Gastrocnemius medialis (tissue), 4 donors: ENCODE measurements around the gene EYS. TPM values are rescaled to one million over a fixed set of nuclear protein-coding genes. Genes with fewer than 3 reads are reported as not detected.
"Not testable (repeated sequence)": the region's sequence is repeated elsewhere in the genome, so short reads cannot be mapped to it uniquely, and the experiment has no call there.

Experiments
- ATAC-seq, 2 donors: fragments of 150-250 bp; one replicate each; pipeline ENCODE4 v1.9.1; 2016
- DNase-seq, 2 donors: peaks; one replicate each; pipeline ENCODE4 v3.0.0-alpha.2; 2019
- H3K27ac ChIP-seq, 4 donors: fragments of 200-600 bp; sonication (generic); 1 replicate in 1 of 4; 2 replicates in 3 of 4; pipeline ENCODE4 v1.5.1; 2016 to 2018; ENCODE audit warnings: mild to moderate bottlenecking in 2 of 4, moderate library complexity in 1 of 4
- H3K27me3 ChIP-seq, 3 donors: fragments of 200-600 bp; sonication (generic) in 2 of 3; 1 replicate in 1 of 3; 2 replicates in 2 of 3; pipeline versions ENCODE4 v1.5.1 to v1.6.0; 2016 to 2019; ENCODE audit warnings: mild to moderate bottlenecking in 1 of 3, moderate library complexity in 1 of 3
- H3K36me3 ChIP-seq, 2 donors: fragments of 200-600 bp; sonication (generic) in 1 of 2; one replicate each; pipeline ENCODE4 v1.5.1; 2017 to 2018
- H3K4me1 ChIP-seq, 2 donors: fragments of 200-600 bp; sonication (generic) in 1 of 2; one replicate each; pipeline ENCODE4 v1.5.1; 2016 to 2017; ENCODE audit warnings: mild to moderate bottlenecking in 2 of 2
- H3K4me3 ChIP-seq, 4 donors: fragments of 200-600 bp; sonication (generic) in 3 of 4; 1 replicate in 1 of 4; 2 replicates in 3 of 4; pipeline ENCODE4 v1.5.1; 2016 to 2019; ENCODE audit warnings: mild to moderate bottlenecking in 2 of 4
- H3K9me3 ChIP-seq, 3 donors: fragments of 200-600 bp; sonication (generic) in 2 of 3; 1 replicate in 1 of 3; 2 replicates in 2 of 3; pipeline ENCODE4 v1.5.1; 2016 to 2019
- POLR2A ChIP-seq, 2 donors: fragments of 450-650 bp; IDR thresholded peaks; one replicate each; pipeline ENCODE4 v1.6.1; 2017; ENCODE audit warnings: antibody characterized with exemption in 2 of 2, mild to moderate bottlenecking in 2 of 2, moderate library complexity in 2 of 2
- in situ Hi-C, 4 donors: fragments of 200-750 bp; cut with MboI; loops; one replicate each; pipeline versions ENCODE4 v1.15.0 to v1.8.0; 2017; ENCODE audit warnings: low sequenced_read_pairs in 4 of 4
- intact Hi-C: fragments of 100-400 bp; cut with DNase I; formaldehyde crosslinking; loops from one replicate; pipeline ENCODE4 v1.15.1; 2023; ENCODE audit warnings: low total_unique reads
- total RNA-seq, 4 donors: library from RNA; depleted of rRNA; stranded (reverse); fragments of >200 nt; gene quantifications; one replicate each; pipeline versions ENCODE4 v1.1.0 to v1.2.3, GENCODE V29; 2016
- TF ChIP-seq, protein P1 (sequence below), 5 experiments: fragments of 450-650 bp in 3 of 5; fragments of 200-600 bp in 2 of 5; sonication (generic) in 2 of 5; IDR thresholded peaks in 4 of 5; conservative IDR thresholded peaks in 1 of 5; 1 replicate in 4 of 5; 2 replicates in 1 of 5; pipeline ENCODE4 v1.5.1; 2016 to 2019; ENCODE audit warnings: antibody characterized with exemption in 5 of 5, mild to moderate bottlenecking in 3 of 5, moderate library complexity in 3 of 5

Gene EYS
- total RNA-seq, 4 donors from 2014 or later = 0.20 TPM; not detected in 3

DNA sequence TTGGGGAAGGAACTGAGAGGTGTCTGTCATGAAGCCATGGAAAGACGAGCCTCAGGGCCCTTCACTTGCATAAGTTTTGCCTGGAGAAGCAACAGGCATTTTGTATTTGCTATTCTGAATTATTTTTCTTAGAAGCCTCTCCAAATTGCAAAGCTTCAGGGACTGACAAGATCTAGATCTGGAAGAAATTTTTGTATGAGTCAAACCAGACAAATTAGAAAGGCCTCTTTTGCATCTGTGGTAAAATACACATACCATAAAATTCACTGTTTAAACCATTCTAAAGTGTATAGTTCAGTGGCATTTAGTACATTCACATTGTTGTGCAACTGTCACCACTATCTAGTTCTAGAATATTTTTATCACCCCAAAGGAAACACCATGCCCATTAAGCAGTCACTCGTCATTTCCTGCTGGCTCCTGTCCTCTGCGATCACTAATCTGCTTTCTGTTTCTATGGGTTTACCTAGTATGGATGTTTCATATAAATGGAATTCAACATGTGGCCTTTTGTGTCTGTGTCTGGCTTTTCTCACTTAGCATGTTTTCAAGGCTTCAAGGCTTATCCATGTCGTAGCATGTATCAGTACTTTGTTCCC lies 1802.3 kb downstream of the EYS start:
- H3K9me3 ChIP-seq = no peaks in the 10 kb centered on the region
- TF ChIP-seq POLR2A (IDR thresholded peaks at IDR 0.05) = no peak
- TF ChIP-seq, protein P1, sequence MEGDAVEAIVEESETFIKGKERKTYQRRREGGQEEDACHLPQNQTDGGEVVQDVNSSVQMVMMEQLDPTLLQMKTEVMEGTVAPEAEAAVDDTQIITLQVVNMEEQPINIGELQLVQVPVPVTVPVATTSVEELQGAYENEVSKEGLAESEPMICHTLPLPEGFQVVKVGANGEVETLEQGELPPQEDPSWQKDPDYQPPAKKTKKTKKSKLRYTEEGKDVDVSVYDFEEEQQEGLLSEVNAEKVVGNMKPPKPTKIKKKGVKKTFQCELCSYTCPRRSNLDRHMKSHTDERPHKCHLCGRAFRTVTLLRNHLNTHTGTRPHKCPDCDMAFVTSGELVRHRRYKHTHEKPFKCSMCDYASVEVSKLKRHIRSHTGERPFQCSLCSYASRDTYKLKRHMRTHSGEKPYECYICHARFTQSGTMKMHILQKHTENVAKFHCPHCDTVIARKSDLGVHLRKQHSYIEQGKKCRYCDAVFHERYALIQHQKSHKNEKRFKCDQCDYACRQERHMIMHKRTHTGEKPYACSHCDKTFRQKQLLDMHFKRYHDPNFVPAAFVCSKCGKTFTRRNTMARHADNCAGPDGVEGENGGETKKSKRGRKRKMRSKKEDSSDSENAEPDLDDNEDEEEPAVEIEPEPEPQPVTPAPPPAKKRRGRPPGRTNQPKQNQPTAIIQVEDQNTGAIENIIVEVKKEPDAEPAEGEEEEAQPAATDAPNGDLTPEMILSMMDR (IDR thresholded peaks at IDR 0.05 in 4 of 5, conservative IDR thresholded peaks at IDR 0.05 in 1 of 5) = no peak
- DNase-seq = no peak
- H3K27me3 ChIP-seq = no peaks in the 10 kb centered on the region
- no peaks in the 10 kb centered on the region for H3K4me1 ChIP-seq
- in situ Hi-C loops = no loop called here
- intact Hi-C loops = no loop called here
- no peak for ATAC-seq
- no peak overlapping the region for H3K27ac ChIP-seq
- no peak overlapping the region for H3K4me3 ChIP-seq
- H3K36me3 ChIP-seq = no peaks in the 10 kb centered on the region

- Histone ChIP-seq H3K27me3 (no peaks in the 10 kb centered on the region), H3K4me1 (peaks cover 0 to 5% of the 10 kb centered on the region in 2 donors), H3K9me3 (no peaks in the 10 kb centered on the region), H3K4me3 (no peak overlapping the region), H3K27ac (peak overlapping the region; percentile 28 to 79 (median 76)), H3K36me3 (no peaks in the 10 kb centered on the region)
- TF ChIP-seq, protein P1 (IDR thresholded peaks at IDR 0.05 in 4 of 5, conservative IDR thresholded peaks at IDR 0.05 in 1 of 5) = no peak
- no peak for TF ChIP-seq POLR2A (IDR thresholded peaks at IDR 0.05)
- in situ Hi-C loops (no loop called here), intact Hi-C loops (no loop called here)
- peak; percentile 99 for ATAC-seq
- DNase-seq = peak; percentile 26
These were observed 1807.5 kb downstream of the EYS start for GRCh38 chr6:63899550-63899949.

GRCh38 chr6:63897952-63898351 lies 1809.1 kb downstream of the EYS start:
- TF ChIP-seq, protein P1 (IDR thresholded peaks at IDR 0.05 in 4 of 5, conservative IDR thresholded peaks at IDR 0.05 in 1 of 5) = no peak
- TF ChIP-seq POLR2A (IDR thresholded peaks at IDR 0.05) = no peak
- H3K4me1 ChIP-seq = peaks cover 0 to 5% of the 10 kb centered on the region in 2 donors
- H3K27ac ChIP-seq = no peak overlapping the region
- DNase-seq = no peak
- no peak for ATAC-seq
- no peaks in the 10 kb centered on the region for H3K9me3 ChIP-seq
- H3K27me3 ChIP-seq = no peaks in the 10 kb centered on the region
- H3K4me3 ChIP-seq = no peak overlapping the region
- no peaks in the 10 kb centered on the region for H3K36me3 ChIP-seq
- in situ Hi-C loops (no loop called here), intact Hi-C loops (no loop called here)

GRCh38 chr6:63897459-63897858 lies 1809.6 kb downstream of the EYS start:
- in situ Hi-C loops (no loop called here), intact Hi-C loops (no loop called here)
- Histone ChIP-seq H3K4me1 (peaks cover 0 to 5% of the 10 kb centered on the region in 2 donors), H3K27ac (no peak overlapping the region), H3K36me3 (no peaks in the 10 kb centered on the region), H3K27me3 (no peaks in the 10 kb centered on the region), H3K9me3 (no peaks in the 10 kb centered on the region), H3K4me3 (no peak overlapping the region)
- ATAC-seq = no peak
- no peak for DNase-seq
- TF ChIP-seq POLR2A (IDR thresholded peaks at IDR 0.05) = no peak
- TF ChIP-seq, protein P1 (IDR thresholded peaks at IDR 0.05 in 4 of 5, conservative IDR thresholded peaks at IDR 0.05 in 1 of 5) = no peak

GRCh38 chr6:63888416-63888815 lies 1818.6 kb downstream of the EYS start:
- TF ChIP-seq, protein P1 (IDR thresholded peaks at IDR 0.05 in 4 of 5, conservative IDR thresholded peaks at IDR 0.05 in 1 of 5) = no peak
- no peak for TF ChIP-seq POLR2A (IDR thresholded peaks at IDR 0.05)
- H3K4me1 ChIP-seq = no peaks in the 10 kb centered on the region
- no peak for ATAC-seq
- DNase-seq = no peak
- H3K9me3 ChIP-seq = no peaks in the 10 kb centered on the region
- H3K27me3 ChIP-seq = no peaks in the 10 kb centered on the region
- H3K27ac ChIP-seq = no peak overlapping the region
- no peak overlapping the region for H3K4me3 ChIP-seq
- H3K36me3 ChIP-seq = no peaks in the 10 kb centered on the region
- intact Hi-C loops = no loop called here
- in situ Hi-C loops = no loop called here

- DNase-seq, H3K4me3 ChIP-seq, H3K27me3 ChIP-seq, ATAC-seq, intact Hi-C loops, H3K36me3 ChIP-seq, H3K27ac ChIP-seq, in situ Hi-C loops, H3K9me3 ChIP-seq, H3K4me1 ChIP-seq: not testable (repeated sequence)
These were observed 1819.2 kb downstream of the EYS start for GRCh38 chr6:63887804-63888203.
